H4 (cell line): ENCODE measurements around the gene ZCCHC10. TPM values are rescaled to one million over a fixed set of nuclear protein-coding genes. Genes with fewer than 3 reads are reported as not detected.
"Not testable (repeated sequence)": the region's sequence is repeated elsewhere in the genome, so short reads cannot be mapped to it uniquely, and the experiment has no call there.

Source experiments
- DNase-seq: peaks from one replicate; pipeline ENCODE4 v3.0.0-alpha.2; 2015; ENCODE audit warnings: low spot score
- total RNA-seq: library from RNA; depleted of rRNA; stranded (reverse); fragments of >200 nt; shearing (Covaris generic); gene quantifications from 2 replicates; pipeline ENCODE4 v1.2.3, GENCODE V29; 2014

ZCCHC10 gene
- total RNA-seq, 1 experiment from 2014 or later: 68.6 TPM

DNA sequence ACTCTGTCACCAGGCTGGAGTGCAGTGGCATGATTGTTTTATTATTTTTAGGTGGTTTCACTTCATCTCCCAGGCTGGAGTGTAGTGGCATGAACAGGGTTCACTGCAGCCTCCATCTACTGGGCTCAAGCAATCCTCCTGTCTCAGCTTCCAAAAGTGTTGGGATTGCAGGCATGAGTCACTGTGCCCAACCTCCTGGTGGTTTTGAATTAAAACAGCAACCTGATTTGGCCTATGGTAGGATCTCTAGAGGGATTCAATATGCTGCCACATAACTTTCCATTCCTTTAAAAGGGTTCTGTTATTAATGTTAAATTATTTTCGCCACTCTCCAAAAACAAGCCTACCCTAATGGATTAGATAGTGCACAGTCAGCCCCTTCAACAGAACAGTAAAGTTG is 15.6 kb upstream of the ZCCHC10 start:
- DNase-seq: peak; percentile 54

GRCh38 chr5:133041157-133041784 is 14.9 kb upstream of the ZCCHC10 start:
- no peak for DNase-seq

DNA sequence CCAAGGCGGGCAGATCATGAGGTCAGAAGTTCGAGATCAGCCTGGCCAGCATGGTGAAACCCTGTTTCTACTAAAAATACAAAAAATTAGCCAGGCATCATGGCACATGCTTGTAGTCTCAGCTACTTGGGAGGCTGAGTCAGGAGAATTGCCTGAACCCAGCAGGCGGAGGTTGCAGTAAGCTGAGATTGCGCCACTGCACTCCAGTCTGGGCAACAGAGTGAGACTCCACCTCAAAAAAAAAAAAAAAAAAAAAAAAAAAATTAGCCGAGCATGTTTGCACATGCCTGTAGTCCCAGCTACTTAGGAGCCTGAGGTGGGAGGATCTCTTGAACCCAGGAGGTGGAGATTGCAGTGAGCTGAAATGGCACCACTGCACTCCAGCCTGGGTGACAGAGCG is 10.3 kb upstream of the ZCCHC10 start:
- not testable (repeated sequence) for DNase-seq

GRCh38 chr5:133035224-133035623 is 8.9 kb upstream of the ZCCHC10 start:
- DNase-seq: no peak

DNA sequence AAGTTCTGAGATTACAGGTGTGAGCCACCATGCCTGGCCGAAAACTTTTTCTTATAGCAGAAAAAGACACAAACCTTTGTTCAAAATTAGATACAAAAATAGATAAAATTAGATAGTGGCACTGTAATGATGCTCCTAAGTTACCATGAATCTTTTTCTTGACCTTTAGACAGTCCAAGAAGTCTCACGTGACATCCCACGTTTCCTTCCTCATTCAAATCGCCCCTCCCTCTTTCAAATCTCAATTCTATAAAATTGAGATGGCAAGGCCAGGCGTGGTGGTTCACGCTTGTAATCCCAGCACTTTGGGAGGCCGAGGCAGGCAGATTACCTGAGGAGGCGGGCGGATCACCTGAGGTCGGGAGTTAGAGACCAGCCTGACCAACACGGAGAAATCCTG is 7.7 kb upstream of the ZCCHC10 start:
- no peak for DNase-seq

- no peak for DNase-seq
Observed at GRCh38 chr5:133032852-133033742, 6.7 kb upstream of the ZCCHC10 start.

DNA sequence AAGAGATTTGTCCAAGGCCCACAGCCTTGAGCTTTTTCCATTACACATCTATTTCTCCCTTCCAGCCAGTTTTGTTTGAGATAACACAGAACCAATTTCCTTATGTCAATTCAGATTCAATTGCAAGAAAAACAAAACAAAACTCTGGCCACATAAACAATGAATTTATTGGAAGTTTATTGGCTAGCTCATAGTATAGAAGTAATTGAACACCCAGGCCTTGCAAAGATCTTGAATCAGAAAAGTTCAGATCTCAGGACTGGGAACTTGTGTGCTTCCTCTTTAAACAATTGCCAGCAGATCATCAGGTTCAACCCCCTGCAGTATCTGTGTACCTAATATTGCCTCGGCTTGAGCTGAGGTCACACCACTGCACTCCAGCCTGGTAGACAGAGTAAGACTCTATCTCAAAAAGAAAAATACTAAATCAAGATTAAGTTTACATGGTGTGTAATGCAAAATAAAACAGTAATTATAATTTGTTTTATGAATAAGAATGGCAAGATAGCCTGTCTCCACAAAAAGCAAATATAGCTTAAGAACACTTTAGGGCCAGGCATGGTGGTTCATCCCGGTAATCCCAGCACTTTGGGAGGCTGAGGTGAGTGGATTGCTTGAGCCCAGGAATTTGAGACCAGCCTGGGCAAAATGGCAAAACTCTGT is 4.1 kb upstream of the ZCCHC10 start:
- no peak for DNase-seq

GRCh38 chr5:133029416-133029815 is 3.1 kb upstream of the ZCCHC10 start:
- DNase-seq: no peak

DNA sequence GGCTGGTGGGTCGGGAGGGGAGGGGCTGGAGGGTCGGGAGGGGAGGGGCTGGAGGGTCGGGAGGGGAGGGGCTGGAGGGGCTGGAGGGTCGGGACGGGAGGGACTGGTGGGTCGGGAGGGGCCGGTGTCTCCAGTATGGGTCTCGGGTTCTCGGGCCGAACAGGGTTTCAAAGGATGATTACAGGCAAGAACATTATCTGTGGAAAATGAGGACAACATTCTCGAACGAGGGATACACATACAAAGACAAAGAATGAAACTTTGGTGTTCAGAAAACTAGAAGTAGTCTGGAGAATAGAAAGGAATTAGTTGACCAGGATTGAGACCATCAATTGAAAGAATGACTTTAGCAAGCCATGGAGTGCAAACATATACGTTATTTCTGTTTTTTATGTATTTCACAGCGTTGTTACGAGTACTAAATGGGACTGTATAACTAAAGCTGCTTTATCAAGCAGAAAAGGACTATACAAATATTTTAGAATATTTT is 360 bp upstream of the ZCCHC10 start:
- no peak for DNase-seq

GRCh38 chr5:133019471-133019870 is 6.9 kb downstream of the ZCCHC10 start:
- not testable (repeated sequence) for DNase-seq

GRCh38 chr5:133017964-133018363 is 8.4 kb downstream of the ZCCHC10 start:
- DNase-seq: no peak

GRCh38 chr5:133015466-133015865 is 10.9 kb downstream of the ZCCHC10 start:
- no peak for DNase-seq

DNA sequence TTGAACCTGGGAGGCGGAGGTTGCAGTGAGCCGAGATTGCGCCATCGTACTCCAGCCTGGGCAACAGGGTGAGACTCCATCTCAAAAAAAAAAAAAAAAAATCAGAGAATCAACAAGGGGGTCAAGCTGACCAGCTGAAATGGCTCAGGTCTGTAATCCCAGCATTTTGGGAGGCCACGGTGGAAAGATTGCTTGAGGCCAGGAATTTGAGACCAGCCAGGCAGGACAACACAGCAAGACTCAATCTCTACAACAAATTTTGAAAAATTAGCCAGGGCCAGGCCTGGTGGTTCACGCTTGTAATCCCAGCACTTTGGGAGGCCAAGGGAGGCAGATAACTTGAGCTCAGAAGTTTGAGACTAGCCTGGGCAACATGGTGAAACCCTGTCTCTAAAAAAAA is 17.9 kb downstream of the ZCCHC10 start:
- not testable (repeated sequence) for DNase-seq

DNA sequence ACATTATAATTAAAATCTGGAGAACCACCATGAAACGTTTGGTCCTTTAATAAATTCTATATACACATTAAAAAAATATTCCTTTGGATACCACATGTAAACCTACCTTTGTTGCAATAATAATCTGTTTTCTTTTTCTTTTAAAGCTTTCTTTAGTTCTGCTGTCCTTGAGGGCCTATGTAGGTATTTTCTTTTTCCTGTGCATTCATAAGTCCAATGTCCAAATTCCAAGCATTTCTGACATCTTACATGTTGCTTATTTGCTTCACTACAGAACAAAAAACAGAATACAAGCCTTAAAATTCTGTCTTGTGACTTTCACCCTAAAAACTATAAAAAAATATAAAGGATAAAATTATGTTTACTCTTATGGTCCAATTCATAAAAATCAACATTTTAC is 19.7 kb downstream of the ZCCHC10 start:
- DNase-seq: no peak

GRCh38 chr5:132999246-132999645 is 27.1 kb downstream of the ZCCHC10 start:
- no peak for DNase-seq

GRCh38 chr5:132998556-132998955 is 27.8 kb downstream of the ZCCHC10 start:
- no peak for DNase-seq

- DNase-seq: no peak
Observed at GRCh38 chr5:132996307-132996706, 30.0 kb downstream of the ZCCHC10 start.

DNA sequence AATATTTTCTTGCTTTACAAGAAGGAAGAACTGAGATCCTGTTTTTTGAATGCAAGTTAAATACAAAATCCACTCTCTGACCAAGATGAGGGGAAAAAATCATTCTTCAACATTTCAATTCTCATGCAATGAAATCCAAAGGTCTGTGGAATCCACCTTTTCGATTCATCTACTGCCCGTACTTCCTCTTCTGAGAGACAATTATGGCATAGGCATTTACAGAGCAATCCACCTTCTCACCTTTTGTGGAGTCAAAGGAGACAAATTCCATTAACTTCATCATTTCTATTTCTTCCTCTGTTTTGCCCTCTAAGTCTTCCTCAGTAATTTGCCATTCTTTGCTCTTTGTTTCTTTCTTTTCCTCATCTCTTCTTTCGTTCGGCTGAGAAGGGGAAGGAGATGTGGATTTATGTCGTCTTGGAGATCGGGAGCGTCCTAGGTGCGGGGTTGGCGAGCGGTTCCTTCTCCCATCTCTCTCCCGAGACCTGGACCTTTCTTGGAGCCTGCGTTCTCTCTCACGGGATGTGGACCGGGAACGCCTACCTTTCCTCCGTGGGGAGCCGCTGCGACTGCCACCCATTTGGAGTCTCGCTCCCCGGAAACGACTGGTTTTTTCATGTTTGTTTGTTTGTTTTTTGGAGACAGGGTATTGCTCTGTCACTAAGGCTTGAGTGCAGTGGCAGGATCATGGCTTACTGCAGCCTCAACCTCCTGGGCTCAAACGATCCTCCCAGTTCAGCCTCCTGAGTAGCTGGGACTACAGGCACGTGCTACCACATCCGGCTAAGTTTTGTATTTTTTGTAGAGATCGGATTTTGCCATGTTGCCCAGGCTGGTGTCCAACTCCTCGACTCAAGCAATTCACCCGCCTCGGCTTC is 38.6 kb downstream of the ZCCHC10 start:
- DNase-seq: no peak

- DNase-seq: not testable (repeated sequence)
Observed at GRCh38 chr5:132982971-132983370, 43.4 kb downstream of the ZCCHC10 start.

- DNase-seq: no peak
Observed at GRCh38 chr5:132981288-132981687, 45.1 kb downstream of the ZCCHC10 start.

- DNase-seq: no peak
Observed at GRCh38 chr5:132979976-132980375, 46.4 kb downstream of the ZCCHC10 start.
